ENCODE results near the gene FAM120A. TPM values are rescaled to one million over a fixed set of nuclear protein-coding genes. Genes with fewer than 3 reads are reported as not detected.

Gene FAM120A
- total RNA-seq, 1 donor from 2014 or later: 57.7 TPM

Small RNAs within 50 kb of the gene (microRNA-seq; reads per million reads assigned to microRNA genes)
- not detected for gene MIR548AU

Other genes starting within 250 kb of the FAM120A start
- gene FAM120AOS, start 1.9 kb downstream of the FAM120A start, total RNA-seq: 29.6 and 29.7 TPM in 2 replicates
- gene PHF2, start 124.9 kb downstream of the FAM120A start, total RNA-seq: 12.1 and 12.3 TPM in 2 replicates